ENCODE measurements around the gene ERG. TPM values are rescaled to one million over a fixed set of nuclear protein-coding genes. Genes with fewer than 3 reads are reported as not detected.
A peak's percentile ranks its signal among the peaks of the same experiment; 100 is the strongest.

The ERG gene
- total RNA-seq, 3 donors from 2014 or later (not counting 1 experiment from before 2014, with no cell fraction given), result 0.36 to 0.58 TPM; not detected in 1

DNA sequence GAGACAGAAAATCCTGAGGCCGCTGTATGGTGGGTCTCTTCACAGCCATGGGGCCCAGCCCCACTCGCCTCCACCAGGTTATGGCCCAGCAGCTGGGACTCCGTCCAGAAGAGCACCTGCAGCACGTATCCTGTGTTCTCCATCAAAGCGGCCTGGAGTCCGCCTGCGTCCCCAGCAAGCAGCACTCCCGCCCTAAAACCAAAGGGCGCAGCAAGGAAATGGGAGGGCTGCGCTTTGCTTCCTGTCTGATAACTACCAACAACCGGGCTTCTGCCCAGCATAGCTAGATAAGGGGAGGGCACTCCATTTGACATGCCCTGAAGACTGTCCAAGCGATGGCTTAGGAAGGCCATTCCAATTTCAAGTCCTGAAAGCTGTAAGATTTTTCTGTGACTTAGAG lies 121.6 kb downstream of the ERG start:
- Mint-ChIP-seq H3K36me3 (no peaks in the 10 kb centered on the region), H3K4me3 (peak overlapping the region; percentile 81), H3K27ac (peak overlapping the region; percentile 34 to 47), H3K4me1 (peaks cover 15 to 21% of the 10 kb centered on the region in 2 donors), H3K27me3 (ENCODE audit: low read depth in 2 of 2) (peaks cover 0 to 9% of the 10 kb centered on the region in 2 donors), H3K9me3 (peaks cover 0 to 2% of the 10 kb centered on the region in 2 donors)
- Histone ChIP-seq H3K27me3 (ENCODE audit: control insufficient read depth, insufficient read depth, low read length) (peaks cover 2% of the 10 kb centered on the region), H3K9me3 (ENCODE audit: control insufficient read depth, insufficient read depth, low read length) (peaks cover 2% of the 10 kb centered on the region), H3K4me1 (ENCODE audit: control insufficient read depth, insufficient read depth, low read length) (peaks cover 9% of the 10 kb centered on the region), H3K36me3 (ENCODE audit: control insufficient read depth, insufficient read depth, low read length) (no peaks in the 10 kb centered on the region), H3K27ac (ENCODE audit: low read length) (no peak overlapping the region), H3K4me3 (ENCODE audit: low read length) (peak overlapping the region; percentile 29)
- WGBS (ENCODE audit: insufficient coverage), result 11% methylated on average over 12 of the region's 12 CpGs
- no peak for DNase-seq
- TF ChIP-seq, protein P1, sequence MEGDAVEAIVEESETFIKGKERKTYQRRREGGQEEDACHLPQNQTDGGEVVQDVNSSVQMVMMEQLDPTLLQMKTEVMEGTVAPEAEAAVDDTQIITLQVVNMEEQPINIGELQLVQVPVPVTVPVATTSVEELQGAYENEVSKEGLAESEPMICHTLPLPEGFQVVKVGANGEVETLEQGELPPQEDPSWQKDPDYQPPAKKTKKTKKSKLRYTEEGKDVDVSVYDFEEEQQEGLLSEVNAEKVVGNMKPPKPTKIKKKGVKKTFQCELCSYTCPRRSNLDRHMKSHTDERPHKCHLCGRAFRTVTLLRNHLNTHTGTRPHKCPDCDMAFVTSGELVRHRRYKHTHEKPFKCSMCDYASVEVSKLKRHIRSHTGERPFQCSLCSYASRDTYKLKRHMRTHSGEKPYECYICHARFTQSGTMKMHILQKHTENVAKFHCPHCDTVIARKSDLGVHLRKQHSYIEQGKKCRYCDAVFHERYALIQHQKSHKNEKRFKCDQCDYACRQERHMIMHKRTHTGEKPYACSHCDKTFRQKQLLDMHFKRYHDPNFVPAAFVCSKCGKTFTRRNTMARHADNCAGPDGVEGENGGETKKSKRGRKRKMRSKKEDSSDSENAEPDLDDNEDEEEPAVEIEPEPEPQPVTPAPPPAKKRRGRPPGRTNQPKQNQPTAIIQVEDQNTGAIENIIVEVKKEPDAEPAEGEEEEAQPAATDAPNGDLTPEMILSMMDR (IDR thresholded peaks at IDR 0.05), result no peak
- ATAC-seq, result peak in 2 of 3 donors; percentile 30 to 32
- intact Hi-C loops (cut with micrococcal nuclease), result no loop called here

DNA sequence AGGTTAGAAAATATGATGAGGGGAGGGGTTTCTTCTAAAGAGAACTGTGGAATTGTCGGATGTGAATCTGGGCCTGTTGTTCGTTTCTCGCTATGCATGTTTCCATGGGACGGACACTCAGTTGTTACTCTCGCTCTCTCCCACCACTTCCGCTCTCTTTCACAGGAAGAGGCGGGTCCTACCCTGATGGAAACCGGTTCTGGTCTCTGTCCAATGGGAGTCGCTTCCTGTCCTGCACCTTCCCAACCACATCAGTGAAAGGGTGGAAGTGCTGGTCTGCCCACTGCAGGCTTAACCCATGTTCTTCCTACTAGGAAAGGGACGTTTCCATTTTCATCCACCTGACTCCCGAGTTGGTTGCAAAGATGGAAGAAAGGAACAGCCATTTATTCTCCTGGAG lies 122.0 kb downstream of the ERG start:
- 46% methylated on average over 11 of the region's 11 CpGs for WGBS (ENCODE audit: insufficient coverage)
- Mint-ChIP-seq H3K4me3 (peak overlapping the region; percentile 81), H3K4me1 (peaks cover 15 to 21% of the 10 kb centered on the region in 2 donors), H3K27ac (peak overlapping the region; percentile 34 to 47), H3K36me3 (no peaks in the 10 kb centered on the region), H3K9me3 (peaks cover 0 to 2% of the 10 kb centered on the region in 2 donors), H3K27me3 (ENCODE audit: low read depth in 2 of 2) (peaks cover 1 to 9% of the 10 kb centered on the region in 2 donors)
- intact Hi-C loops (cut with micrococcal nuclease), result no loop called here
- no peak overlapping the region for H3K27ac ChIP-seq (ENCODE audit: low read length)
- H3K4me1 ChIP-seq (ENCODE audit: control insufficient read depth, insufficient read depth, low read length), result peaks cover 9% of the 10 kb centered on the region
- H3K36me3 ChIP-seq (ENCODE audit: control insufficient read depth, insufficient read depth, low read length), result no peaks in the 10 kb centered on the region
- H3K4me3 ChIP-seq (ENCODE audit: low read length), result peak overlapping the region; percentile 29
- TF ChIP-seq, protein P1 (IDR thresholded peaks at IDR 0.05), result no peak
- H3K9me3 ChIP-seq (ENCODE audit: control insufficient read depth, insufficient read depth, low read length), result peaks cover 2% of the 10 kb centered on the region
- ATAC-seq (peak; percentile 46 to 69 (median 55)), DNase-seq (no peak)
- H3K27me3 ChIP-seq (ENCODE audit: control insufficient read depth, insufficient read depth, low read length), result peaks cover 2% of the 10 kb centered on the region

DNA sequence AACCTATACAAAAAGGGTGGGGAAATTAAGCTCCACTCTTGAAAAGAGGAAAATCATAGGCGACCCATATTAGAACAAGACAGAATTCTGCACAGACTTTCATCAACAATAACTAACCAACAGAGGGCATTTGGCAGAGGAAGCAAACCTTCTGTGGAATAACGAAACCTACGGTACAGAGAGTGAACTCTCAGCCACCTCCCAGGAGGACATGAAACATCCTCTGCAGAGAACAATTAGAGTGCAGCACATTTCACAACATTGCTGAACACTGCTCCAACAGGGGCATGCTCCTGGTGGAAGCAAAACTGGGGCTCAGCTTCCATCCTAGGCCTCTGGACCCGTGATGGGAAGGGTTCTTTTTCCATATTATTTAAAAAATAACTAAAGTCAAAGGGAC lies 130.6 kb downstream of the ERG start:
- Histone ChIP-seq H3K27me3 (ENCODE audit: control insufficient read depth, insufficient read depth, low read length) (no peaks in the 10 kb centered on the region), H3K9me3 (ENCODE audit: control insufficient read depth, insufficient read depth, low read length) (no peaks in the 10 kb centered on the region), H3K36me3 (ENCODE audit: control insufficient read depth, insufficient read depth, low read length) (no peaks in the 10 kb centered on the region), H3K4me1 (ENCODE audit: control insufficient read depth, insufficient read depth, low read length) (no peaks in the 10 kb centered on the region), H3K27ac (ENCODE audit: low read length) (no peak overlapping the region), H3K4me3 (ENCODE audit: low read length) (no peak overlapping the region)
- Mint-ChIP-seq H3K27me3 (ENCODE audit: low read depth in 2 of 2) (peaks cover 2 to 18% of the 10 kb centered on the region in 2 donors), H3K4me3 (no peak overlapping the region), H3K9me3 (no peaks in the 10 kb centered on the region), H3K4me1 (no peaks in the 10 kb centered on the region), H3K36me3 (no peaks in the 10 kb centered on the region), H3K27ac (no peak overlapping the region)
- DNase-seq, result no peak
- TF ChIP-seq, protein P1 (IDR thresholded peaks at IDR 0.05), result no peak
- no peak for ATAC-seq
- intact Hi-C loops (cut with micrococcal nuclease), result no loop called here
- 58% methylated on average over 3 of the region's 4 CpGs for WGBS (ENCODE audit: insufficient coverage)

DNA sequence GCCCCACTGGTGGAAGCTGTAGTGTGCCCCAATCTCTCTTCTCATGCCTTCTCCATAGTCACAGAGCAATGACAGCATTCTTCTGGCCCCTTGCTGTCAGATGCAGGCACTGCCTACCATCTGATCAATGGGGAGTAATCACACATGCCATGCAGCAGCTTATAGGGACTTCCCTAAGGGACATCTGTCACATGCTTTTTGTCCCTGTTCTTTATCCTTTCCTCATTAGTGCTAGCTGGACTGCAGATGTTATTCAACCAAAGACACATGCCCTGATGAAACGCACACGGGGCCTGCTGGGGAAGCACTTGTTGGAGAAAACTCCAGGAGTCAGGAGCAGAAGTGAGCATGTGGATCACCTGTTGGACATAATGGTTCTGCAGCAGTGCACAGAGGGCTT lies 132.8 kb downstream of the ERG start:
- intact Hi-C loops (cut with micrococcal nuclease), result no loop called here
- H3K9me3 ChIP-seq (ENCODE audit: control insufficient read depth, insufficient read depth, low read length), result no peaks in the 10 kb centered on the region
- no peak for DNase-seq
- 93% methylated on average over 2 of the region's 2 CpGs for WGBS (ENCODE audit: insufficient coverage)
- Mint-ChIP-seq H3K27me3 (ENCODE audit: low read depth in 2 of 2) (peaks cover 4 to 29% of the 10 kb centered on the region in 2 donors), H3K36me3 (no peaks in the 10 kb centered on the region), H3K4me1 (no peaks in the 10 kb centered on the region), H3K27ac (no peak overlapping the region), H3K9me3 (no peaks in the 10 kb centered on the region), H3K4me3 (no peak overlapping the region)
- H3K27me3 ChIP-seq (ENCODE audit: control insufficient read depth, insufficient read depth, low read length), result no peaks in the 10 kb centered on the region
- no peaks in the 10 kb centered on the region for H3K36me3 ChIP-seq (ENCODE audit: control insufficient read depth, insufficient read depth, low read length)
- H3K27ac ChIP-seq (ENCODE audit: low read length), result no peak overlapping the region
- no peaks in the 10 kb centered on the region for H3K4me1 ChIP-seq (ENCODE audit: control insufficient read depth, insufficient read depth, low read length)
- H3K4me3 ChIP-seq (ENCODE audit: low read length), result no peak overlapping the region
- TF ChIP-seq, protein P1 (IDR thresholded peaks at IDR 0.05), result no peak
- ATAC-seq, result no peak

Data from natural killer cell (primary cell).